Smooth muscle cell (in vitro differentiated cells): Measurements from ENCODE around the gene NUBPL. TPM values are rescaled to one million over a fixed set of nuclear protein-coding genes. Genes with fewer than 3 reads are reported as not detected.

ENCODE experiments used
- DNase-seq: peaks from one replicate; lab custom pipeline; 2025; ENCODE audit not compliant: unreplicated experiment; lab: John Stamatoyannopoulos, UW
- H2AFZ ChIP-seq: fragments of 200-600 bp; sonication (generic); 2 replicates; pipeline ENCODE4 v1.6.0; 2016; ENCODE audit warnings: antibody characterized with exemption, low read depth, mild to moderate bottlenecking
- H3F3A ChIP-seq: fragments of 200-600 bp; sonication (generic); 2 replicates; pipeline ENCODE4 v1.6.0; 2017; ENCODE audit warnings: antibody characterized with exemption, low read depth
- H3K27ac ChIP-seq: fragments of 200-600 bp; sonication (generic); 2 replicates; pipeline ENCODE4 v1.5.1; 2016; ENCODE audit warnings: low read depth, mild to moderate bottlenecking
- H3K27me3 ChIP-seq: fragments of 200-600 bp; sonication (generic); 2 replicates; pipeline ENCODE4 v1.6.1; 2016; ENCODE audit warnings: low read depth, mild to moderate bottlenecking
- H3K36me3 ChIP-seq: fragments of 200-600 bp; sonication (generic); 2 replicates; pipeline ENCODE4 v1.5.1; 2016; ENCODE audit warnings: low read depth
- H3K4me1 ChIP-seq: fragments of 200-600 bp; sonication (generic); 2 replicates; pipeline ENCODE4 v1.5.1; 2016; ENCODE audit warnings: low read depth
- H3K4me2 ChIP-seq: fragments of 200-600 bp; sonication (generic); 2 replicates; pipeline ENCODE4 v1.6.0; 2016; ENCODE audit warnings: mild to moderate bottlenecking
- H3K4me3 ChIP-seq: fragments of 200-600 bp; sonication (generic); 2 replicates; pipeline ENCODE4 v1.5.1; 2016; ENCODE audit warnings: mild to moderate bottlenecking
- H3K79me2 ChIP-seq: fragments of 200-600 bp; sonication (generic); 2 replicates; pipeline ENCODE4 v1.6.0; 2016; ENCODE audit warnings: low read depth, mild to moderate bottlenecking
- H3K9ac ChIP-seq: fragments of 200-600 bp; sonication (generic); 2 replicates; pipeline ENCODE4 v1.6.0; 2016; ENCODE audit warnings: low read depth
- H3K9me3 ChIP-seq: fragments of 200-600 bp; sonication (generic); replicated peaks from 2 replicates; pipeline ENCODE4 v1.5.1; 2016; ENCODE audit warnings: low read depth
- H4K20me1 ChIP-seq: fragments of 200-600 bp; sonication (generic); 2 replicates; pipeline ENCODE4 v1.6.0; 2016; ENCODE audit warnings: low read depth
- CTCF ChIP-seq: fragments of 200-600 bp; sonication (generic); IDR thresholded peaks from 2 replicates; pipeline ENCODE4 v1.5.1; 2017; ENCODE audit warnings: borderline replicate concordance, mild to moderate bottlenecking, antibody characterized with exemption; ENCODE audit not compliant: insufficient read depth, poor library complexity, severe bottlenecking
- WGBS: methylation state at CpG from one replicate; pipeline ENCODE4 v1.1.7; 2016; ENCODE audit warnings: low lambda C conversion rate; 5-methylcytosine and 5-hydroxymethylcytosine counted together
- polyA plus RNA-seq: library from polyadenylated mRNA; unstranded; fragments of >200 nt; fragmentation: Nextera tagmentation; extraction: Ambion mirVana; gene quantifications from 2 replicates; pipeline ENCODE4 v1.2.1, GENCODE V29; 2016
- total RNA-seq: library from RNA; depleted of rRNA; stranded (reverse); fragments of >200 nt; gene quantifications from 2 replicates; pipeline ENCODE4 v1.2.3, GENCODE V29; 2014

Gene NUBPL
- total and polyA plus RNA-seq, 2 experiments from 2014 or later, result 9.1 to 11.7 TPM

GRCh38 chr14:31568671-31569070 lies 7.5 kb downstream of the NUBPL start:
- no peak overlapping the region for H3K27ac ChIP-seq
- H3K9ac ChIP-seq, result no peak overlapping the region
- no peaks in the 10 kb centered on the region for H3K27me3 ChIP-seq
- H3K9me3 ChIP-seq, result no peaks in the 10 kb centered on the region
- no peak for DNase-seq
- no peaks in the 10 kb centered on the region for H3K36me3 ChIP-seq
- H4K20me1 ChIP-seq, result no peaks in the 10 kb centered on the region
- H3K4me2 ChIP-seq, result peak overlapping the region; percentile 1
- no peaks in the 10 kb centered on the region for H3F3A ChIP-seq
- WGBS, result 100% methylated on average over 1 of the region's 1 CpG
- no peak for TF ChIP-seq CTCF
- H2AFZ ChIP-seq, result no peak overlapping the region
- no peaks in the 10 kb centered on the region for H3K4me1 ChIP-seq
- H3K79me2 ChIP-seq, result no peaks in the 10 kb centered on the region
- no peak overlapping the region for H3K4me3 ChIP-seq

- H3K27me3 ChIP-seq, result no peaks in the 10 kb centered on the region
- no peak overlapping the region for H3K4me2 ChIP-seq
- WGBS, result 88% methylated on average over 2 of the region's 2 CpGs
- no peak overlapping the region for H2AFZ ChIP-seq
- no peaks in the 10 kb centered on the region for H3K79me2 ChIP-seq
- no peaks in the 10 kb centered on the region for H3K4me1 ChIP-seq
- no peak overlapping the region for H3K4me3 ChIP-seq
- no peak for TF ChIP-seq CTCF
- no peak for DNase-seq
- no peak overlapping the region for H3K9ac ChIP-seq
- H3K27ac ChIP-seq, result no peak overlapping the region
- no peaks in the 10 kb centered on the region for H4K20me1 ChIP-seq
- H3K36me3 ChIP-seq, result no peaks in the 10 kb centered on the region
- H3K9me3 ChIP-seq, result no peaks in the 10 kb centered on the region
- H3F3A ChIP-seq, result no peaks in the 10 kb centered on the region
Observed at GRCh38 chr14:31572955-31573354, 11.8 kb downstream of the NUBPL start.

DNA sequence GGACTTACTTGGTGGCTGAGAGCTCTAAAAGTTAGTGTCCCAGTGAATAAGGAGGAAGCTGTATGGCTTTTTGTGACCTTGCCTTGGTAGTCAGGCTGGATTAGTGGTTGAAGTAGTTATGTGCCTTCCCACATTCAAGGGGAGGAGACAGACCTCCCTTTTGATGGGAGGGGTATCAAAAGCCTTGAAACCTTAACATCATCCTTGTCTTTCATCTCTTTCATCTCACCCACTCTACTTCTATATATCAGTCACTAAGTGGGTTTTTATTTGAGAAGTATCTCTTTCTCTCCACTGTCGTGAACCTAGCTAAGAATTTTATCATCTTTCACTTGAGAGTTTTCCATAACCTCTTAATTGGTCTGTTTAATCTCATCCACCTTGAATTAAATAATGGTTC lies 15.7 kb downstream of the NUBPL start:
- no peaks in the 10 kb centered on the region for H3K9me3 ChIP-seq
- H3K9ac ChIP-seq, result no peak overlapping the region
- peaks cover 5% of the 10 kb centered on the region for H3K4me1 ChIP-seq
- H3K4me2 ChIP-seq, result no peak overlapping the region
- DNase-seq, result no peak
- no peaks in the 10 kb centered on the region for H3K27me3 ChIP-seq
- no peaks in the 10 kb centered on the region for H4K20me1 ChIP-seq
- no peaks in the 10 kb centered on the region for H3K79me2 ChIP-seq
- no peak overlapping the region for H2AFZ ChIP-seq
- H3K27ac ChIP-seq, result no peak overlapping the region
- no peaks in the 10 kb centered on the region for H3K36me3 ChIP-seq
- H3K4me3 ChIP-seq, result no peak overlapping the region
- H3F3A ChIP-seq, result no peaks in the 10 kb centered on the region
- WGBS, result 94% methylated on average over 1 of the region's 1 CpG
- no peak for TF ChIP-seq CTCF

DNA sequence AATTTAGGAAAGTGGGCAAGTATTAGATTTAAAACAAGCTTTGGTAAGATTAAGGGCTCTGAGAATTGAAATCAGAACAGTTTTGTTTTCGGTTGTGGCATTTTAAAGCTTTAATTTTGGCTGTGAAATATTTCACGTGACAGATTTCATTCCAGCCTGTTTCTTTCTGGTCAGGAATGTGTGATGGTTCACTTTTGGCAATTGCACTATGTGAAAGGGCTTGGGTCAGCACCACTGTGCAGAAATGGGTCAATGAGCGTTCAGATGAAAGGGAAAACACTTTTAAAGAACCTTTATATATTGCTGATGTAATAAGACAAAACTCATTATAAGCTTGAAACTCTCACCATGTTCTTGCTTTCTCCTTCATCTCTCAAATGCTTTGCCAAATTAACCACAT lies 17.1 kb downstream of the NUBPL start:
- Histone ChIP-seq H3K4me2 (no peak overlapping the region), H2AFZ (no peak overlapping the region), H3K4me3 (no peak overlapping the region), H3K27me3 (no peaks in the 10 kb centered on the region), H3K79me2 (no peaks in the 10 kb centered on the region), H3F3A (no peaks in the 10 kb centered on the region), H3K9ac (no peak overlapping the region), H3K36me3 (no peaks in the 10 kb centered on the region), H3K9me3 (no peaks in the 10 kb centered on the region), H3K27ac (no peak overlapping the region), H4K20me1 (no peaks in the 10 kb centered on the region), H3K4me1 (peaks cover 18% of the 10 kb centered on the region)
- TF ChIP-seq CTCF, result no peak
- no peak for DNase-seq
- 62% methylated on average over 3 of the region's 3 CpGs for WGBS
